H1 (cell line): ENCODE data around the gene COL16A1. TPM values are rescaled to one million over a fixed set of nuclear protein-coding genes. Genes with fewer than 3 reads are reported as not detected.

Experiments used
- ATF2 ChIP-seq: IDR thresholded peaks from 2 replicates; pipeline ENCODE4 v1.6.1; 2012; ENCODE audit warnings: low read length, inconsistent platforms
- BRCA1 ChIP-seq: IDR thresholded peaks from 2 replicates; pipeline ENCODE4 v1.6.1; 2012; ENCODE audit warnings: low read depth, low read length, improper control_type of control experiment
- CHD2 ChIP-seq: IDR thresholded peaks from 2 replicates; pipeline ENCODE4 v1.6.1; 2012; ENCODE audit warnings: low read length, improper control_type of control experiment
- GABPA ChIP-seq: IDR thresholded peaks from 2 replicates; pipeline ENCODE4 v1.6.1; 2011; ENCODE audit warnings: mild to moderate bottlenecking, low read length, moderate library complexity, borderline replicate concordance; ENCODE audit not compliant: insufficient read depth
- GTF2F1 ChIP-seq: IDR thresholded peaks from 2 replicates; pipeline ENCODE4 v1.6.1; 2012; ENCODE audit warnings: low read depth, low read length, improper control_type of control experiment, borderline replicate concordance
- JUND ChIP-seq: IDR thresholded peaks from 2 replicates; pipeline ENCODE4 v1.6.1; 2011; ENCODE audit warnings: mild to moderate bottlenecking, improper control_type of control experiment, low read length
- KDM4A ChIP-seq: IDR thresholded peaks from one replicate; pipeline ENCODE4 v1.7.1; 2012; ENCODE audit warnings: low read depth, mild to moderate bottlenecking, moderate library complexity, low read length, inconsistent platforms; ENCODE audit not compliant: severe bottlenecking
- KDM5A ChIP-seq: fragments of 200-600 bp; IDR thresholded peaks from 2 replicates; pipeline ENCODE4 v1.7.1; 2012; ENCODE audit warnings: mild to moderate bottlenecking, low read length, inconsistent platforms, mixed read lengths
- MAX ChIP-seq: IDR thresholded peaks from 2 replicates; pipeline ENCODE4 v1.6.1; 2012; ENCODE audit warnings: inconsistent platforms
- NRF1 ChIP-seq: IDR thresholded peaks from 2 replicates; pipeline ENCODE4 v1.6.1; 2011; ENCODE audit warnings: mild to moderate bottlenecking, low read depth, low read length, improper control_type of control experiment
- PHF8 ChIP-seq: fragments of 200-600 bp; sonication (generic); conservative IDR thresholded peaks from 2 replicates; pipeline ENCODE4 v1.7.1; 2012; ENCODE audit warnings: low read depth, mild to moderate bottlenecking, inconsistent platforms, low read length, moderate library complexity
- POLR2AphosphoS5 ChIP-seq: IDR thresholded peaks from 2 replicates; pipeline ENCODE4 v1.6.1; 2011; ENCODE audit warnings: low read depth, low read length
- POU5F1 ChIP-seq: IDR thresholded peaks from 2 replicates; pipeline ENCODE4 v1.6.1; 2011; ENCODE audit warnings: low read depth, mild to moderate bottlenecking, low read length, moderate library complexity
- RXRA ChIP-seq: IDR thresholded peaks from 2 replicates; pipeline ENCODE4 v1.6.1; 2011; ENCODE audit warnings: low read depth, mild to moderate bottlenecking, low read length, moderate library complexity; ENCODE audit not compliant: insufficient read depth
- SP1 ChIP-seq: IDR thresholded peaks from 2 replicates; pipeline ENCODE4 v1.6.1; 2011; ENCODE audit warnings: low read depth, low read length
- SP2 ChIP-seq: IDR thresholded peaks from 2 replicates; pipeline ENCODE4 v1.6.1; 2012; ENCODE audit warnings: mild to moderate bottlenecking, low read length, inconsistent platforms
- SP4 ChIP-seq: IDR thresholded peaks from 2 replicates; pipeline ENCODE4 v1.6.1; 2012; ENCODE audit warnings: low read length, inconsistent platforms
- SRF ChIP-seq: IDR thresholded peaks from 2 replicates; pipeline ENCODE4 v1.6.1; 2011; ENCODE audit warnings: mild to moderate bottlenecking, low read depth, low read length, moderate library complexity
- TAF7 ChIP-seq: optimal IDR thresholded peaks from 2 replicates; pipeline ENCODE3; 2011; ENCODE audit warnings: low read depth, mild to moderate bottlenecking, inconsistent platforms, low read length, moderate library complexity, borderline replicate concordance
- USF2 ChIP-seq: IDR thresholded peaks from 2 replicates; pipeline ENCODE4 v1.6.1; 2011; ENCODE audit warnings: low read length, improper control_type of control experiment
- polyA plus RNA-seq, 7 experiments: library from polyadenylated mRNA; depleted of rRNA in 3 of 7; stranded (reverse) in 5 of 7; unstranded in 2 of 7; fragments of >200 nt in 5 of 7; fragments of 200-250 nt in 2 of 7; gene quantifications; 1 replicate in 5 of 7; 2 replicates in 1 of 7; 4 replicates in 1 of 7; pipeline versions ENCODE4 v1.2.1 to v1.2.3, GENCODE V29; 2011 to 2013; ENCODE audit warnings: missing spikeins in 2 of 7, mixed read lengths in 2 of 7
- total RNA-seq: library from RNA; stranded (reverse); fragmentation: NEBNext Ultra II Directional; extraction: Animal tissue kit (Norgen Biotek cat#: 25700); gene quantifications from 2 replicates; pipeline ENCODE4 v1.2.1, GENCODE V29; 2021
- TF ChIP-seq, protein P1 (sequence below): IDR thresholded peaks from 2 replicates; pipeline ENCODE4 v1.6.1; 2011; ENCODE audit warnings: low read depth, mild to moderate bottlenecking, low read length; ENCODE audit not compliant: insufficient read depth

The COL16A1 gene
- total and polyA plus RNA-seq, 2 of the 8 experiments (the other 6 are each of a cell fraction or from before 2014, with no cell fraction given), result 2.0 to 10.5 TPM

- peak; percentile 56 for TF ChIP-seq JUND
- peak; percentile 74 for TF ChIP-seq MAX
- 0 out of 2 replicates have a peak, but pooled peaks have one; percentile 79 for TF ChIP-seq SP4
- peak; percentile 74 for TF ChIP-seq SP2
- peak; percentile 85 for TF ChIP-seq SRF
- peak; percentile 100 for TF ChIP-seq KDM4A
- 0 out of 2 replicates have a peak, but pooled peaks have one; percentile 13 for TF ChIP-seq GTF2F1
- no peak for TF ChIP-seq NRF1
- TF ChIP-seq, protein P1, sequence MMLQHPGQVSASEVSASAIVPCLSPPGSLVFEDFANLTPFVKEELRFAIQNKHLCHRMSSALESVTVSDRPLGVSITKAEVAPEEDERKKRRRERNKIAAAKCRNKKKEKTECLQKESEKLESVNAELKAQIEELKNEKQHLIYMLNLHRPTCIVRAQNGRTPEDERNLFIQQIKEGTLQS, result peak; percentile 95
- TF ChIP-seq RXRA, result no peak
- peak; percentile 90 for TF ChIP-seq PHF8
- TF ChIP-seq KDM5A, result peak; percentile 91
- TF ChIP-seq CHD2, result peak; percentile 43
- peak; percentile 62; the same call in 1 of the 2 replicates for TF ChIP-seq SP1
- TF ChIP-seq BRCA1, result peak; percentile 34; the same call in 1 of the 2 replicates
- peak; percentile 81 for TF ChIP-seq POLR2AphosphoS5
- TF ChIP-seq TAF7, result peak; percentile 51
- TF ChIP-seq USF2, result no peak; the same call in 1 of the 2 replicates
- TF ChIP-seq GABPA, result peak; percentile 89
- TF ChIP-seq ATF2, result peak; percentile 89
- TF ChIP-seq POU5F1, result no peak
Measured at GRCh38 chr1:31644560-31645273, 59.1 kb downstream of the COL16A1 start, which contains the start of gene PEF1 (continued).
